ENCODE data around the gene IRX1. TPM values are rescaled to one million over a fixed set of nuclear protein-coding genes. Genes with fewer than 3 reads are reported as not detected.

The IRX1 gene
- total RNA-seq: under 1 TPM in 1 of 2 donors, not detected in 1; 0.33 TPM
- not detected for polyA plus RNA-seq

DNA sequence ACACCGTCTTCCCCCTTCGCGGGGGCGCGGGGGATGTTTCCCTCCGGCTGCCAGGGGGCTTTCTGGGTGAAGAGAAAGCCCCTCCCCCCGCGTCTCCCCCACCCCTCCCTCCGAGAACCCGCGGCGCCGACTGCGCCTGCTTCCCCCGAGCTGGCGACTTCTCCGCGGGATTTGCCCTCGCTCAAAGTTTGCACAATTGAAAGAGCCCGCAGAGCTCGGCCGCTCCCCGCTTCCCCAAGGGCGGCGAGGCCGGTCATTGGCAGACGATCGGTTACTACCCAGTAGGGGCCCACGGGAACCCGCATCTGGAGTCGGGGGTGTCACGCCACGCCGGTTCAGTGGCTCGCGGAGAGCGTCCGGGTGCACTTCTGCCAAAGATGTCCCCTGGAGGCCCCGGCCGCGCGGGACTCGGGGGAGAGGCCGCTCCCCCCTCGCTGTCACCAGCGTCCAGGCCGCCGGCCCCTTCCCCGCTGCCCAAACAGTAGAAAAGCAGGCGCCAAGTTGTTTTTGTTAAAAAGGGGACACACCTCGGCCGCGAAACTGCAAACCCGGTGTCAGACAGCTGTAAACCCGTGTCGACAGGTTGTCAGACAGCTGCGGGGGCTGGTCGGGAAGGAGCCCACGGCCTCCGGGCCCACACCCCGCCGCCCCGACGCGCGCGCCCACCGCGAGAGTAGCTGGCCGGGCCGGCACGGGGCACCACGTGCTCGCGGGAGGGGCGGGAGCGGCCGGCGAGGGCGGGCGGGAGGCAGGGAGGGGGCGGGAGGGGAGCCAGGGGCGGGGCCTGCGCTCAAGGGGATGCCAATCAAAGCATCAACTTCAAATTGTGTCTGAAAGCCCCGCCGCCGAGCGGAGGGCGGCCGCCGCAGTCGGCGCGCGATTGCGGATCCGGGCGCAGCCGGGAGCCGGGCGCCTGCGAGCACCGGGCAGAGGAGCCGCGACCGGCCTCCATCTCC lies at the start of gene IRX1:
IRX1 (plus strand) TSS at position 827 of the 956 bp plus-strand sequence. CDS start 274 bp downstream, outside the sequence.
- no peak within 1 kb of the TSS for H3K27ac ChIP-seq (ENCODE audit: low read depth in 1 of 2, low read length in 2 of 2)
- no peak for DNase-seq (ENCODE audit: low spot score)
- no peaks in the 10 kb centered on the region for H3K9me3 ChIP-seq (ENCODE audit: control insufficient read depth in 4 of 4, low read length in 3 of 4)
- no peak for TF ChIP-seq GABPA (IDR thresholded peaks at IDR 0.05 in 1 of 2, conservative IDR thresholded peaks at IDR 0.05 in 1 of 2)
- no peak for TF ChIP-seq RXRA (IDR thresholded peaks at IDR 0.05)
- TF ChIP-seq EGR1 (IDR thresholded peaks at IDR 0.05; ENCODE audit: low read depth in 2 of 2): no peak
- H3K4me3 ChIP-seq (ENCODE audit: low read depth in 1 of 3, low read length in 3 of 3): no peak within 1 kb of the TSS
- 5% methylated on average over 106 of the region's 106 CpGs for WGBS
- no peak within 1 kb of the TSS for H3K9ac ChIP-seq (ENCODE audit: low read depth in 1 of 2, low read length in 2 of 2)
- peaks cover 4 to 46% (median 13%) of the 10 kb centered on the region in 4 donors for H3K27me3 ChIP-seq (ENCODE audit: control insufficient read depth in 4 of 4, insufficient read depth in 4 of 4, low read length in 3 of 4)
- H3K36me3 ChIP-seq (ENCODE audit: control insufficient read depth in 4 of 4, insufficient read depth in 3 of 4, low read depth in 1 of 4, low read length in 3 of 4): no peaks in the 10 kb centered on the region
- H3K4me1 ChIP-seq (ENCODE audit: control insufficient read depth in 4 of 4, insufficient read depth in 4 of 4, low read length in 3 of 4): peaks cover 3 to 24% (median 6%) of the 10 kb centered on the region in 4 donors

GRCh38 chr5:3546028-3546427 lies 49.6 kb upstream of the IRX1 start:
- WGBS: 79% methylated on average over 3 of the region's 3 CpGs
- Histone ChIP-seq H3K4me1 (ENCODE audit: control insufficient read depth in 4 of 4, insufficient read depth in 4 of 4, low read length in 3 of 4) (no peaks in the 10 kb centered on the region), H3K9ac (ENCODE audit: low read depth in 1 of 2, low read length in 2 of 2) (no peak overlapping the region), H3K4me3 (ENCODE audit: low read depth in 1 of 3, low read length in 3 of 3) (no peak overlapping the region), H3K36me3 (ENCODE audit: control insufficient read depth in 4 of 4, insufficient read depth in 3 of 4, low read depth in 1 of 4, low read length in 3 of 4) (no peaks in the 10 kb centered on the region), H3K27me3 (ENCODE audit: control insufficient read depth in 4 of 4, insufficient read depth in 4 of 4, low read length in 3 of 4) (no peaks in the 10 kb centered on the region), H3K9me3 (ENCODE audit: control insufficient read depth in 4 of 4, low read length in 3 of 4) (no peaks in the 10 kb centered on the region), H3K27ac (ENCODE audit: low read depth in 1 of 2, low read length in 2 of 2) (no peak overlapping the region)
- DNase-seq (ENCODE audit: low spot score): no peak
- TF ChIP-seq TAF1 (conservative IDR thresholded peaks at IDR 0.05) (no peak), YY1 (IDR thresholded peaks at IDR 0.05) (no peak), GABPA (IDR thresholded peaks at IDR 0.05 in 1 of 2, conservative IDR thresholded peaks at IDR 0.05 in 1 of 2) (no peak), RXRA (IDR thresholded peaks at IDR 0.05) (no peak), ATF3 (IDR thresholded peaks at IDR 0.05) (no peak), ZBTB33 (IDR thresholded peaks at IDR 0.05) (no peak), JUND (IDR thresholded peaks at IDR 0.05) (no peak)
- TF ChIP-seq, protein P1, sequence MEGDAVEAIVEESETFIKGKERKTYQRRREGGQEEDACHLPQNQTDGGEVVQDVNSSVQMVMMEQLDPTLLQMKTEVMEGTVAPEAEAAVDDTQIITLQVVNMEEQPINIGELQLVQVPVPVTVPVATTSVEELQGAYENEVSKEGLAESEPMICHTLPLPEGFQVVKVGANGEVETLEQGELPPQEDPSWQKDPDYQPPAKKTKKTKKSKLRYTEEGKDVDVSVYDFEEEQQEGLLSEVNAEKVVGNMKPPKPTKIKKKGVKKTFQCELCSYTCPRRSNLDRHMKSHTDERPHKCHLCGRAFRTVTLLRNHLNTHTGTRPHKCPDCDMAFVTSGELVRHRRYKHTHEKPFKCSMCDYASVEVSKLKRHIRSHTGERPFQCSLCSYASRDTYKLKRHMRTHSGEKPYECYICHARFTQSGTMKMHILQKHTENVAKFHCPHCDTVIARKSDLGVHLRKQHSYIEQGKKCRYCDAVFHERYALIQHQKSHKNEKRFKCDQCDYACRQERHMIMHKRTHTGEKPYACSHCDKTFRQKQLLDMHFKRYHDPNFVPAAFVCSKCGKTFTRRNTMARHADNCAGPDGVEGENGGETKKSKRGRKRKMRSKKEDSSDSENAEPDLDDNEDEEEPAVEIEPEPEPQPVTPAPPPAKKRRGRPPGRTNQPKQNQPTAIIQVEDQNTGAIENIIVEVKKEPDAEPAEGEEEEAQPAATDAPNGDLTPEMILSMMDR (IDR thresholded peaks at IDR 0.05; ENCODE audit: low read depth, low read length, missing input control): no peak

DNA sequence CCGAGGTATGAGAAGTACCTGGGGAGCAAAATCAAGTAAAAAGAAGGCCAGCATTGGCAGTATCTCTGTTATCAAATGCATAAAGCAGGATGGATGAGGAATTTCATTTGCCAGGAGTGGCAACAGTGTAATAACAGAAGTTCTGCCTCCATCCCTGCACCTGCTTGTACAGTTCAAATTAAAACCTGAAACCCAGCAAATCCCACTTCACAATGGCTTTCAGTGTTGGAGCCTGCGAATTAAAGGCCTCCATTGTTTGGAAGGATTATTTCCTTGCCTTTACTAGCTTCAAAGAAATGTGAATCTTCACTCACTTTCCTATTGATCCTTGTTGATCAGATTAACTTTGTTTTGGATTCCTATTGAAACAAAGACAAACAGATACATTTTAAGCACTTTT lies 31.5 kb upstream of the IRX1 start:
- 43% methylated on average over 2 of the region's 2 CpGs for WGBS
- Histone ChIP-seq H3K4me3 (ENCODE audit: low read depth in 1 of 3, low read length in 3 of 3) (no peak overlapping the region), H3K36me3 (ENCODE audit: control insufficient read depth in 4 of 4, insufficient read depth in 3 of 4, low read depth in 1 of 4, low read length in 3 of 4) (no peaks in the 10 kb centered on the region), H3K9me3 (ENCODE audit: control insufficient read depth in 4 of 4, low read length in 3 of 4) (peaks cover 0 to 13% (median 8%) of the 10 kb centered on the region in 4 donors), H3K27me3 (ENCODE audit: control insufficient read depth in 4 of 4, insufficient read depth in 4 of 4, low read length in 3 of 4) (no peaks in the 10 kb centered on the region), H3K4me1 (ENCODE audit: control insufficient read depth in 4 of 4, insufficient read depth in 4 of 4, low read length in 3 of 4) (no peaks in the 10 kb centered on the region), H3K27ac (ENCODE audit: low read depth in 1 of 2, low read length in 2 of 2) (no peak overlapping the region), H3K9ac (ENCODE audit: low read depth in 1 of 2, low read length in 2 of 2) (no peak overlapping the region)
- DNase-seq (ENCODE audit: low spot score): no peak
- no peak for TF ChIP-seq RXRA (IDR thresholded peaks at IDR 0.05)
- TF ChIP-seq HNF4G (IDR thresholded peaks at IDR 0.05): no peak
- TF ChIP-seq NR2F2 (IDR thresholded peaks at IDR 0.05): no peak
- no peak for TF ChIP-seq FOXA2 (IDR thresholded peaks at IDR 0.05)
- TF ChIP-seq ATF3 (IDR thresholded peaks at IDR 0.05): no peak
- TF ChIP-seq JUND (IDR thresholded peaks at IDR 0.05): no peak
- TF ChIP-seq, protein P1 (IDR thresholded peaks at IDR 0.05; ENCODE audit: low read depth, low read length, missing input control): no peak
- TF ChIP-seq, protein P2, sequence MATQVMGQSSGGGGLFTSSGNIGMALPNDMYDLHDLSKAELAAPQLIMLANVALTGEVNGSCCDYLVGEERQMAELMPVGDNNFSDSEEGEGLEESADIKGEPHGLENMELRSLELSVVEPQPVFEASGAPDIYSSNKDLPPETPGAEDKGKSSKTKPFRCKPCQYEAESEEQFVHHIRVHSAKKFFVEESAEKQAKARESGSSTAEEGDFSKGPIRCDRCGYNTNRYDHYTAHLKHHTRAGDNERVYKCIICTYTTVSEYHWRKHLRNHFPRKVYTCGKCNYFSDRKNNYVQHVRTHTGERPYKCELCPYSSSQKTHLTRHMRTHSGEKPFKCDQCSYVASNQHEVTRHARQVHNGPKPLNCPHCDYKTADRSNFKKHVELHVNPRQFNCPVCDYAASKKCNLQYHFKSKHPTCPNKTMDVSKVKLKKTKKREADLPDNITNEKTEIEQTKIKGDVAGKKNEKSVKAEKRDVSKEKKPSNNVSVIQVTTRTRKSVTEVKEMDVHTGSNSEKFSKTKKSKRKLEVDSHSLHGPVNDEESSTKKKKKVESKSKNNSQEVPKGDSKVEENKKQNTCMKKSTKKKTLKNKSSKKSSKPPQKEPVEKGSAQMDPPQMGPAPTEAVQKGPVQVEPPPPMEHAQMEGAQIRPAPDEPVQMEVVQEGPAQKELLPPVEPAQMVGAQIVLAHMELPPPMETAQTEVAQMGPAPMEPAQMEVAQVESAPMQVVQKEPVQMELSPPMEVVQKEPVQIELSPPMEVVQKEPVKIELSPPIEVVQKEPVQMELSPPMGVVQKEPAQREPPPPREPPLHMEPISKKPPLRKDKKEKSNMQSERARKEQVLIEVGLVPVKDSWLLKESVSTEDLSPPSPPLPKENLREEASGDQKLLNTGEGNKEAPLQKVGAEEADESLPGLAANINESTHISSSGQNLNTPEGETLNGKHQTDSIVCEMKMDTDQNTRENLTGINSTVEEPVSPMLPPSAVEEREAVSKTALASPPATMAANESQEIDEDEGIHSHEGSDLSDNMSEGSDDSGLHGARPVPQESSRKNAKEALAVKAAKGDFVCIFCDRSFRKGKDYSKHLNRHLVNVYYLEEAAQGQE (IDR thresholded peaks at IDR 0.05): no peak
- TF ChIP-seq FOXA1 (IDR thresholded peaks at IDR 0.05): no peak
- no peak for TF ChIP-seq RAD21 (IDR thresholded peaks at IDR 0.05)
